HAP-1 (cell line): ENCODE data around the gene SLC25A39.

Experiments used
- DNase-seq, 2 experiments: peaks; one replicate each; pipeline ENCODE4 v3.0.0-alpha.2; 2016 to 2020; ENCODE audit warnings: low spot score in 2 of 2
- H3K27me3 ChIP-seq: fragments of 250-450 bp; sonication (Bioruptor Pico); 2 replicates; pipeline ENCODE4 v1.5.1; 2020; ENCODE audit warnings: low read depth, mild to moderate bottlenecking, moderate library complexity
- H3K36me3 ChIP-seq: fragments of 250-450 bp; sonication (Bioruptor Pico); replicated peaks from 2 replicates; pipeline ENCODE4 v1.5.1; 2020; ENCODE audit warnings: mild to moderate bottlenecking
- H3K4me1 ChIP-seq: fragments of 250-450 bp; sonication (Bioruptor Pico); 2 replicates; pipeline ENCODE4 v1.5.1; 2020; ENCODE audit warnings: mild to moderate bottlenecking
- H3K4me3 ChIP-seq: fragments of 250-450 bp; sonication (Bioruptor Pico); 2 replicates; pipeline ENCODE4 v1.5.1; 2020; ENCODE audit warnings: mild to moderate bottlenecking, moderate library complexity
- H3K9me3 ChIP-seq: fragments of 250-450 bp; sonication (Bioruptor Pico); 2 replicates; pipeline ENCODE4 v1.5.1; 2020; ENCODE audit warnings: mild to moderate bottlenecking, moderate library complexity
- in situ Hi-C: fragments of 300-500 bp; cut with MboI; formaldehyde crosslinking; loops from 3 replicates; pipeline ENCODE4 v1.14.3; 2020; ENCODE audit warnings: low sequenced_read_pairs, inconsistent platforms, mixed read lengths

The SLC25A39 gene

DNA sequence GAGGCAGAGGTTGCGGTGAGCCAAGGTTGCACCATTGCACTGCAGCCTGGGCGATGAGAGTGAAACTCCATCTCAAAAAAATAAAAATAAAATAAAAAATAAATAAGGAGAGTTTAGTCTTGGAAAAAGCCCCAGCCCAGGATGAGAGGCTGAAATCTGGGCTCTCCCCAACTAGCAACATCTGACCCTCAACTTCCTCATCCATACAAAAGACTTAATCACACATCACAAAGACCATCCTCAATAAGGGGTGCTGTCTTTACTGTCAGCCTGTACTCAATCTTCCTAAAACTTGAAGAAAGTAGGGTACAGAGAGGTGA is 45.3 kb downstream of the SLC25A39 start:
- in situ Hi-C loops, result no loop called here
- Histone ChIP-seq H3K27me3 (no peaks in the 10 kb centered on the region), H3K9me3 (no peaks in the 10 kb centered on the region), H3K4me1 (no peaks in the 10 kb centered on the region), H3K4me3 (no peak overlapping the region), H3K36me3 (no peaks in the 10 kb centered on the region)
- DNase-seq, result no peak

DNA sequence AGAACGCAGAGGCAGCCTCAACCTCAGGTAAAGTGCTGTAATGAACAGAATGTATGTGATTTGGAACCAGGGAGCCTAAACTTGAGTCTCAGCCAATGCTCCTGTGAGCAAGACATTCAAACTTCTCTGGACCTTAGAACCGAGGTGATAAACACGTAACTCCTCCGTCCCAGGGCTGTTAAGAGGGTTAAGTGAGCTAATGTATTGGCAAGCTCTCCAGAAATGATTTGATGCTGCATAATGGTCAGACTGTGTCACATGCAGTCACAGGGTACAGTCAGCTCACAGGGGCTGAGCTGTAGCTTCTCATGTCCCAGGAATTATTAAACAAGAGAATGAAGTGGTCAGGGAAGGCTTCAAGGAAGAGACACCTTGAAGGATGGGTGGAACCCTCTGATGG is 46.6 kb downstream of the SLC25A39 start:
- H3K4me1 ChIP-seq, result no peaks in the 10 kb centered on the region
- H3K27me3 ChIP-seq, result no peaks in the 10 kb centered on the region
- H3K9me3 ChIP-seq, result no peaks in the 10 kb centered on the region
- no peak overlapping the region for H3K4me3 ChIP-seq
- no peaks in the 10 kb centered on the region for H3K36me3 ChIP-seq
- in situ Hi-C loops, result no loop called here
- no peak for DNase-seq

DNA sequence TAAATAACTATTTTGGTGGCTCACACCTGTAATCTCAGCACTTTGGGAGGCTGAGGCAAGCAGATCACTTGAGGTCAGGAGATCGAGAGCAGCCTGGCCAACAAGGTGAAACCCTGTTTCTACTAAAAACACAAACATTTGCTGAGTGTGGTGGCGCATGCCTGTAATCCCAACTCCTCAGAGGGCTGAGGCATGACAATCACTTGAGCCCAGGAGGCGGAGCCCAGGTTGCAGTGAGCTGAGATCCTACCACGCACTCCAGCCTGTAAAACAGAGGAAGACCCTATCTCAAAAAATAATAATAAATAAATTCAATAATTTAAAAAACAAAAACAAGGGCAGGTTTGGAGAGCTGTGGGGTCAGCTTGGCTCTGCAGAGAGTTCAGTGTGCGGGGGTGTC is 51.0 kb downstream of the SLC25A39 start:
- no peak overlapping the region for H3K4me3 ChIP-seq
- no peak for DNase-seq
- H3K9me3 ChIP-seq, result no peaks in the 10 kb centered on the region
- H3K4me1 ChIP-seq, result no peaks in the 10 kb centered on the region
- in situ Hi-C loops, result no loop called here
- no peaks in the 10 kb centered on the region for H3K36me3 ChIP-seq
- H3K27me3 ChIP-seq, result no peaks in the 10 kb centered on the region

DNA sequence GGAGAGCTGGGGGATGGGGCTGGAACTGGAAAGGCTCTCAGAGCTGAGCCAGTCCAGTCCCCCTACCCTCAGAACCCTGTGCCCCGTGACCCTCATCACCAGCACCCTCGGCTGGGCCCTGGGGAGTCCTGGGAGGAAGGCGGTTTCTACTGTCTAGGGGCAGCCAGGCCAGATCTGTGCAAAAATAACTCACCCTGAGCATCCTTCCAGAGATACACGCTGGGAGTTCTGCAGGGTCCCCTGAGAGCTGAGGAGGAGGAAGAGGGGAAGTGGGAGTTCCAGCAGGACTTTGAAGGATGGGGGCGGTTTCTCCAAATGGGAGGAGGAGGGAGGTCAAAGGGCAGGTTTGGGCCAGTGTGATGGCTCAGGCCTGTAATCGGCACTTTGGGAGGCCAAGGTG is 51.7 kb downstream of the SLC25A39 start:
- in situ Hi-C loops, result no loop called here
- no peak for DNase-seq
- Histone ChIP-seq H3K9me3 (no peaks in the 10 kb centered on the region), H3K27me3 (no peaks in the 10 kb centered on the region), H3K4me1 (no peaks in the 10 kb centered on the region), H3K36me3 (no peaks in the 10 kb centered on the region), H3K4me3 (no peak overlapping the region)

DNA sequence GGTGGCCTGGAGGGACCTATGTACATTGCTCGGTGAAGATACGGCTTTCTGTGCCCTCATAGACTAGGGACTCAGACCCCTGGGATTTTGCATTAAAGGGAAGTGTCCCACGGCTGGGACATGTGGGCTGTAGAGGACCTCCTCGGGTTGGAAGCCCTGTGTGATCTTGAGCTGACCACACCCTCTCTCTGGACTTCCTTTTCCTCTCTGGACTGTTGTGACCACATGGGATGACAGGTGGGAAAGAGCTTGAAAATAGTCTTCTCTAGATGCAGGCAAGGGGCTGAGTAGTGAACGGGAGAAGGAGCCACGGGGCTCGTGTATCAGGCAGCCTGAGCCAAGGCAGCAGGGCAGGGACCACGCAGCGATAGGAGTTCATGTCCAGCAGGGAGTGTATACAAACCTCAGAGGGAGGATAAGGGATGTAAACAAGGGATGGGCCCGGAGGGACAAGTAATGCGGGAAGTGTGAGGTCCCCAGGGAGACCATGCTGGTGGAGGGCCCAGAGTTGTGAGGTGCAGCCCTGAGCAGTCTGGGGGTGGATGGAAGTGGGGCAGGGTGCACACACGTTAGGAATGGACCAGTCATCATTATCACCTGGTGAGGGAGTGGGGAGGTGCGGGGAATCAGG is 52.2 kb downstream of the SLC25A39 start:
- Histone ChIP-seq H3K4me1 (no peaks in the 10 kb centered on the region), H3K9me3 (no peaks in the 10 kb centered on the region), H3K36me3 (no peaks in the 10 kb centered on the region), H3K27me3 (no peaks in the 10 kb centered on the region), H3K4me3 (no peak overlapping the region)
- no peak for DNase-seq
- in situ Hi-C loops, result no loop called here
